Stimulated activated CD8-positive, alpha-beta memory T cell treated with anti-CD3 and anti-CD28 coated beads, Interleukin-4, amount 100 ng/mL, for 1 hour (primary cell): ENCODE data around the gene C1QTNF8.

Experiments
- DNase-seq, 2 donors: peaks; one replicate each; pipeline ENCODE4 v3.0.0-alpha.2; 2020; ENCODE audit warnings: low read depth in 2 of 2, low spot score in 1 of 2

Gene C1QTNF8

GRCh38 chr16:1079786-1080525, 16.1 kb downstream of the C1QTNF8 start:
- no peak for DNase-seq

- DNase-seq, result no peak
These were observed 16.7 kb downstream of the C1QTNF8 start for GRCh38 chr16:1079341-1079740.

- DNase-seq, result no peak
These were observed 17.4 kb downstream of the C1QTNF8 start for GRCh38 chr16:1078579-1079021.

GRCh38 chr16:1077877-1078578, 18.0 kb downstream of the C1QTNF8 start:
- no peak for DNase-seq

- no peak for DNase-seq
These were observed 19.1 kb downstream of the C1QTNF8 start for GRCh38 chr16:1076801-1077576.

GRCh38 chr16:1075546-1075945, 20.5 kb downstream of the C1QTNF8 start:
- no peak for DNase-seq

- no peak for DNase-seq
These were observed 21.7 kb downstream of the C1QTNF8 start for GRCh38 chr16:1074379-1074649.

- no peak for DNase-seq
These were observed 22.3 kb downstream of the C1QTNF8 start for GRCh38 chr16:1073566-1074378.

GRCh38 chr16:1073262-1073558, 22.8 kb downstream of the C1QTNF8 start:
- no peak for DNase-seq

GRCh38 chr16:1072526-1073261, 23.4 kb downstream of the C1QTNF8 start, which contains the start of gene SSTR5:
Gene SSTR5, plus strand, starts transcription at chr16:1072747. Its CDS starts 6,122 bp downstream, at chr16:1078869.
- no peak for DNase-seq

GRCh38 chr16:1071561-1072225, 24.4 kb downstream of the C1QTNF8 start:
- no peak for DNase-seq

GRCh38 chr16:1070864-1071408, 25.1 kb downstream of the C1QTNF8 start:
- no peak for DNase-seq

GRCh38 chr16:1070084-1070863, 25.8 kb downstream of the C1QTNF8 start:
- DNase-seq, result no peak

- DNase-seq, result no peak
These were observed 26.9 kb downstream of the C1QTNF8 start for GRCh38 chr16:1069154-1069553.

GRCh38 chr16:1068451-1068850, 27.6 kb downstream of the C1QTNF8 start:
- no peak for DNase-seq

GRCh38 chr16:1067629-1068028, 28.4 kb downstream of the C1QTNF8 start:
- DNase-seq, result no peak

GRCh38 chr16:1066584-1067172, 29.4 kb downstream of the C1QTNF8 start:
- DNase-seq, result no peak

- DNase-seq, result no peak
These were observed 30.4 kb downstream of the C1QTNF8 start for GRCh38 chr16:1065469-1066128.
